Stimulated activated CD8-positive, alpha-beta memory T cell treated with anti-CD3 and anti-CD28 coated beads, Interleukin-12 subunit alpha, Interleukin-12 subunit beta, amount 100 ng/mL, for 24 hours (primary cell): ENCODE measurements around the gene OTUD5.

Source experiments
- DNase-seq: peaks from one replicate; pipeline ENCODE4 v3.0.0-alpha.2; 2020; ENCODE audit errors: extremely low read depth

Gene OTUD5

GRCh38 chrX:48911412-48912182 is 45.8 kb downstream of the OTUD5 start, which contains the start of gene SLC35A2:
SLC35A2 (minus strand) TSS chrX:48911646; CDS start chrX:48911636, 10 bp downstream.
- DNase-seq, result peak; percentile 69

- no peak for DNase-seq
These were observed 46.4 kb downstream of the OTUD5 start for GRCh38 chrX:48910926-48911411.

- DNase-seq, result no peak
These were observed 47.6 kb downstream of the OTUD5 start for GRCh38 chrX:48909703-48910294.

GRCh38 chrX:48908600-48908999 is 48.8 kb downstream of the OTUD5 start:
- DNase-seq, result no peak

GRCh38 chrX:48905090-48905790 is 52.2 kb downstream of the OTUD5 start:
- no peak for DNase-seq

GRCh38 chrX:48904626-48905025 is 52.8 kb downstream of the OTUD5 start:
- no peak for DNase-seq

- no peak for DNase-seq
These were observed 53.2 kb downstream of the OTUD5 start for GRCh38 chrX:48904180-48904579.

- DNase-seq, result no peak
These were observed 54.1 kb downstream of the OTUD5 start for GRCh38 chrX:48903290-48903689.

GRCh38 chrX:48902776-48903175 is 54.6 kb downstream of the OTUD5 start:
- no peak for DNase-seq

GRCh38 chrX:48902135-48902534 is 55.3 kb downstream of the OTUD5 start:
- no peak for DNase-seq

GRCh38 chrX:48901069-48901468 is 56.3 kb downstream of the OTUD5 start:
- DNase-seq, result no peak

GRCh38 chrX:48899078-48899410 is 58.4 kb downstream of the OTUD5 start:
- no peak for DNase-seq

GRCh38 chrX:48897625-48898306 is 59.6 kb downstream of the OTUD5 start, which contains the start of the genes PQBP1 and TIMM17B:
PQBP1 (plus strand) TSS chrX:48897930; CDS start chrX:48898510, 580 bp downstream.
TIMM17B (minus strand) TSS chrX:48897768; CDS start chrX:48897749, 19 bp downstream.
- DNase-seq, result peak; percentile 73

- no peak for DNase-seq
These were observed 60.2 kb downstream of the OTUD5 start for GRCh38 chrX:48897157-48897624.

- no peak for DNase-seq
These were observed 60.8 kb downstream of the OTUD5 start for GRCh38 chrX:48896611-48897011.

GRCh38 chrX:48894891-48895290 is 62.5 kb downstream of the OTUD5 start:
- no peak for DNase-seq

- no peak for DNase-seq
These were observed 63.7 kb downstream of the OTUD5 start for GRCh38 chrX:48893556-48894348.

- DNase-seq, result no peak
These were observed 64.5 kb downstream of the OTUD5 start for GRCh38 chrX:48892896-48893295.

GRCh38 chrX:48891402-48892288 is 65.8 kb downstream of the OTUD5 start:
- peak; percentile 46 for DNase-seq

- DNase-seq, result no peak
These were observed 66.4 kb downstream of the OTUD5 start for GRCh38 chrX:48890934-48891401.
